ENCODE measurements around the gene CCM2. TPM values are rescaled to one million over a fixed set of nuclear protein-coding genes. Genes with fewer than 3 reads are reported as not detected.
A peak's percentile ranks its signal among the peaks of the same experiment; 100 is the strongest.
"Not testable (repeated sequence)": the region's sequence is repeated elsewhere in the genome, so short reads cannot be mapped to it uniquely, and the experiment has no call there.

Gene CCM2
- total and polyA plus RNA-seq, 4 donors = 25.8 to 48.9 (median 41.6) TPM

- peaks cover 5% of the 10 kb centered on the region for H3K9me3 ChIP-seq (ENCODE audit: control insufficient read depth, insufficient read depth, low read length)
- no peak overlapping the region for H3K4me3 ChIP-seq (ENCODE audit: low read depth, low read length)
- no peaks in the 10 kb centered on the region for H3K27me3 ChIP-seq (ENCODE audit: control insufficient read depth, insufficient read depth, low read length)
- WGBS (ENCODE audit: insufficient coverage) = 82% methylated on average over 3 of the region's 5 CpGs
- H3K27ac ChIP-seq (ENCODE audit: low read depth, low read length) = no peak overlapping the region
- H3K36me3 ChIP-seq (ENCODE audit: control insufficient read depth, insufficient read depth, low read length) = peaks cover 4% of the 10 kb centered on the region
- no peaks in the 10 kb centered on the region for H3K4me1 ChIP-seq (ENCODE audit: control insufficient read depth, insufficient read depth, low read length)
- no peak for DNase-seq (ENCODE audit: low read depth in 4 of 6, low spot score in 6 of 6)
Measured at GRCh38 chr7:45020915-45021314, 20.9 kb downstream of the CCM2 start.

GRCh38 chr7:45021604-45022296 is 21.7 kb downstream of the CCM2 start:
- Histone ChIP-seq H3K4me3 (ENCODE audit: low read depth, low read length) (no peak overlapping the region), H3K4me1 (ENCODE audit: control insufficient read depth, insufficient read depth, low read length) (no peaks in the 10 kb centered on the region), H3K9me3 (ENCODE audit: control insufficient read depth, insufficient read depth, low read length) (peaks cover 5% of the 10 kb centered on the region), H3K27me3 (ENCODE audit: control insufficient read depth, insufficient read depth, low read length) (no peaks in the 10 kb centered on the region), H3K27ac (ENCODE audit: low read depth, low read length) (no peak overlapping the region), H3K36me3 (ENCODE audit: control insufficient read depth, insufficient read depth, low read length) (peaks cover 4% of the 10 kb centered on the region)
- WGBS (ENCODE audit: insufficient coverage) = 95% methylated on average over 3 of the region's 3 CpGs
- DNase-seq (ENCODE audit: low read depth in 4 of 6, low spot score in 6 of 6) = peak in 1 of 6 donors; percentile 5

- no peak overlapping the region for H3K27ac ChIP-seq (ENCODE audit: low read depth, low read length)
- no peaks in the 10 kb centered on the region for H3K27me3 ChIP-seq (ENCODE audit: control insufficient read depth, insufficient read depth, low read length)
- no peaks in the 10 kb centered on the region for H3K4me1 ChIP-seq (ENCODE audit: control insufficient read depth, insufficient read depth, low read length)
- no peak overlapping the region for H3K4me3 ChIP-seq (ENCODE audit: low read depth, low read length)
- no peak for DNase-seq (ENCODE audit: low read depth in 4 of 6, low spot score in 6 of 6)
- H3K36me3 ChIP-seq (ENCODE audit: control insufficient read depth, insufficient read depth, low read length) = peaks cover 8% of the 10 kb centered on the region
- whole genome bisulfite sequencing (ENCODE audit: insufficient coverage) = 100% methylated on average over 1 of the region's 2 CpGs
- peaks cover 3% of the 10 kb centered on the region for H3K9me3 ChIP-seq (ENCODE audit: control insufficient read depth, insufficient read depth, low read length)
Measured at GRCh38 chr7:45024126-45024744, 24.2 kb downstream of the CCM2 start.

GRCh38 chr7:45025473-45025872 is 25.5 kb downstream of the CCM2 start:
- not testable (repeated sequence) for DNase-seq (ENCODE audit: low read depth in 4 of 6, low spot score in 6 of 6); H3K27ac ChIP-seq (ENCODE audit: low read depth, low read length); H3K9me3 ChIP-seq (ENCODE audit: control insufficient read depth, insufficient read depth, low read length); H3K4me1 ChIP-seq (ENCODE audit: control insufficient read depth, insufficient read depth, low read length); H3K4me3 ChIP-seq (ENCODE audit: low read depth, low read length); H3K36me3 ChIP-seq (ENCODE audit: control insufficient read depth, insufficient read depth, low read length); H3K27me3 ChIP-seq (ENCODE audit: control insufficient read depth, insufficient read depth, low read length)
- WGBS (ENCODE audit: insufficient coverage) = 100% methylated on average over 5 of the region's 12 CpGs

GRCh38 chr7:45026013-45026412 is 26.0 kb downstream of the CCM2 start:
- no peak overlapping the region for H3K4me3 ChIP-seq (ENCODE audit: low read depth, low read length)
- no CpG with 5 or more reads among the region's 1 CpG for WGBS (ENCODE audit: insufficient coverage)
- no peaks in the 10 kb centered on the region for H3K4me1 ChIP-seq (ENCODE audit: control insufficient read depth, insufficient read depth, low read length)
- no peaks in the 10 kb centered on the region for H3K27me3 ChIP-seq (ENCODE audit: control insufficient read depth, insufficient read depth, low read length)
- no peak overlapping the region for H3K27ac ChIP-seq (ENCODE audit: low read depth, low read length)
- no peak for DNase-seq (ENCODE audit: low read depth in 4 of 6, low spot score in 6 of 6)
- H3K36me3 ChIP-seq (ENCODE audit: control insufficient read depth, insufficient read depth, low read length) = peaks cover 8% of the 10 kb centered on the region
- H3K9me3 ChIP-seq (ENCODE audit: control insufficient read depth, insufficient read depth, low read length) = peaks cover 3% of the 10 kb centered on the region

GRCh38 chr7:45026984-45027773 is 27.2 kb downstream of the CCM2 start:
- Histone ChIP-seq H3K4me3 (ENCODE audit: low read depth, low read length) (no peak overlapping the region), H3K27me3 (ENCODE audit: control insufficient read depth, insufficient read depth, low read length) (no peaks in the 10 kb centered on the region), H3K9me3 (ENCODE audit: control insufficient read depth, insufficient read depth, low read length) (peaks cover 3% of the 10 kb centered on the region), H3K36me3 (ENCODE audit: control insufficient read depth, insufficient read depth, low read length) (peaks cover 8% of the 10 kb centered on the region), H3K27ac (ENCODE audit: low read depth, low read length) (no peak overlapping the region), H3K4me1 (ENCODE audit: control insufficient read depth, insufficient read depth, low read length) (no peaks in the 10 kb centered on the region)
- 79% methylated on average over 9 of the region's 10 CpGs for WGBS (ENCODE audit: insufficient coverage)
- no peak for DNase-seq (ENCODE audit: low read depth in 4 of 6, low spot score in 6 of 6)

- Histone ChIP-seq H3K27me3 (ENCODE audit: control insufficient read depth, insufficient read depth, low read length) (no peaks in the 10 kb centered on the region), H3K36me3 (ENCODE audit: control insufficient read depth, insufficient read depth, low read length) (peaks cover 8% of the 10 kb centered on the region), H3K4me3 (ENCODE audit: low read depth, low read length) (no peak overlapping the region), H3K4me1 (ENCODE audit: control insufficient read depth, insufficient read depth, low read length) (peaks cover 2% of the 10 kb centered on the region), H3K9me3 (ENCODE audit: control insufficient read depth, insufficient read depth, low read length) (peaks cover 3% of the 10 kb centered on the region), H3K27ac (ENCODE audit: low read depth, low read length) (no peak overlapping the region)
- 100% methylated on average over 4 of the region's 4 CpGs for WGBS (ENCODE audit: insufficient coverage)
- DNase-seq (ENCODE audit: low read depth in 4 of 6, low spot score in 6 of 6) = no peak
Measured at GRCh38 chr7:45027774-45028114, 27.7 kb downstream of the CCM2 start.

- Histone ChIP-seq H3K9me3 (ENCODE audit: control insufficient read depth, insufficient read depth, low read length) (peaks cover 3% of the 10 kb centered on the region), H3K27ac (ENCODE audit: low read depth, low read length) (no peak overlapping the region), H3K36me3 (ENCODE audit: control insufficient read depth, insufficient read depth, low read length) (peaks cover 8% of the 10 kb centered on the region), H3K4me3 (ENCODE audit: low read depth, low read length) (no peak overlapping the region), H3K4me1 (ENCODE audit: control insufficient read depth, insufficient read depth, low read length) (peaks cover 2% of the 10 kb centered on the region), H3K27me3 (ENCODE audit: control insufficient read depth, insufficient read depth, low read length) (no peaks in the 10 kb centered on the region)
- no peak for DNase-seq (ENCODE audit: low read depth in 4 of 6, low spot score in 6 of 6)
- 95% methylated on average over 11 of the region's 17 CpGs for WGBS (ENCODE audit: insufficient coverage)
Measured at GRCh38 chr7:45028138-45028919, 28.3 kb downstream of the CCM2 start.

GRCh38 chr7:45028920-45029344 is 28.9 kb downstream of the CCM2 start:
- H3K36me3 ChIP-seq (ENCODE audit: control insufficient read depth, insufficient read depth, low read length) = peaks cover 8% of the 10 kb centered on the region
- H3K27me3 ChIP-seq (ENCODE audit: control insufficient read depth, insufficient read depth, low read length) = no peaks in the 10 kb centered on the region
- H3K4me3 ChIP-seq (ENCODE audit: low read depth, low read length) = no peak overlapping the region
- peaks cover 2% of the 10 kb centered on the region for H3K4me1 ChIP-seq (ENCODE audit: control insufficient read depth, insufficient read depth, low read length)
- H3K27ac ChIP-seq (ENCODE audit: low read depth, low read length) = no peak overlapping the region
- H3K9me3 ChIP-seq (ENCODE audit: control insufficient read depth, insufficient read depth, low read length) = peaks cover 3% of the 10 kb centered on the region
- 83% methylated on average over 3 of the region's 7 CpGs for WGBS (ENCODE audit: insufficient coverage)
- DNase-seq (ENCODE audit: low read depth in 4 of 6, low spot score in 6 of 6) = no peak
